SU-DHL-6 (cell line): Measurements from ENCODE around the gene NACAD.

Experiments
- H2AFZ ChIP-seq: fragments of 200-600 bp; sonication (generic); 2 replicates; pipeline ENCODE4 v1.6.1; 2014; ENCODE audit warnings: low read depth, mild to moderate bottlenecking, moderate library complexity, mixed read lengths, antibody characterized with exemption, low read length; ENCODE audit not compliant: severe bottlenecking
- H3F3A ChIP-seq: fragments of 200-600 bp; shearing (Covaris generic); 2 replicates; pipeline ENCODE4 v1.6.0; 2016; ENCODE audit warnings: antibody characterized with exemption, mild to moderate bottlenecking; ENCODE audit not compliant: insufficient read depth
- H3K27ac ChIP-seq: fragments of 200-600 bp; sonication (generic); 2 replicates; pipeline ENCODE4 v1.5.1; 2016; ENCODE audit warnings: low read depth, mild to moderate bottlenecking, low read length, moderate library complexity, mixed read lengths
- H3K27me3 ChIP-seq: fragments of 200-600 bp; sonication (generic), shearing (Covaris generic); 2 replicates; pipeline ENCODE4 v1.6.0; 2014; ENCODE audit warnings: mild to moderate bottlenecking, low read length
- H3K36me3 ChIP-seq: fragments of 200-600 bp; sonication (generic); 2 replicates; pipeline ENCODE4 v1.6.1; 2014; ENCODE audit warnings: mild to moderate bottlenecking, low read length, mixed read lengths
- H3K4me2 ChIP-seq: fragments of 300-600, 200-600 bp; shearing (Covaris generic), sonication (generic); 2 replicates; pipeline ENCODE4 v1.6.0; 2014; ENCODE audit warnings: low read length, low read depth, mild to moderate bottlenecking; ENCODE audit not compliant: poor library complexity, severe bottlenecking
- H3K4me3 ChIP-seq: fragments of 200-600 bp; sonication (generic); 2 replicates; pipeline ENCODE4 v1.5.1; 2014; ENCODE audit warnings: antibody characterized with exemption, low read length, mild to moderate bottlenecking, mixed read lengths; ENCODE audit not compliant: insufficient read depth, poor library complexity, severe bottlenecking
- H3K79me2 ChIP-seq: fragments of 200-600 bp; sonication (generic); 2 replicates; pipeline ENCODE4 v1.6.1; 2014; ENCODE audit warnings: mild to moderate bottlenecking, low read length, moderate library complexity; ENCODE audit not compliant: insufficient read depth
- H3K9ac ChIP-seq: fragments of 200-600 bp; sonication (generic); 2 replicates; pipeline ENCODE4 v1.7.0; 2014; ENCODE audit warnings: mild to moderate bottlenecking, low read length
- H3K9me2 ChIP-seq: fragments of 200-600 bp; sonication (generic); replicated peaks from 2 replicates; pipeline ENCODE4 v1.6.1; 2014; ENCODE audit warnings: low read length; ENCODE audit not compliant: insufficient read depth
- H3K9me3 ChIP-seq: fragments of 200-600 bp; sonication (generic); 2 replicates; pipeline ENCODE4 v1.6.1; 2014; ENCODE audit warnings: low read length, mixed read lengths; ENCODE audit not compliant: insufficient read depth
- H4K20me1 ChIP-seq: fragments of 200-600 bp; sonication (generic); 2 replicates; pipeline ENCODE4 v1.6.1; 2014; ENCODE audit warnings: low read depth, mild to moderate bottlenecking, antibody characterized with exemption, low read length, moderate library complexity, mixed read lengths
- CTCF ChIP-seq: fragments of 200-600 bp; sonication (generic); IDR thresholded peaks from one replicate; pipeline ENCODE4 v1.5.1; 2017; ENCODE audit warnings: antibody characterized with exemption, mild to moderate bottlenecking, low read length, moderate library complexity; ENCODE audit not compliant: insufficient read depth, poor library complexity, severe bottlenecking
- EZH2phosphoT487 ChIP-seq: fragments of 200-600 bp; sonication (generic), shearing (Covaris generic); conservative IDR thresholded peaks from 2 replicates; pipeline ENCODE4 v1.6.1; 2018; ENCODE audit warnings: mild to moderate bottlenecking, antibody characterized with exemption, low read length, moderate library complexity, mixed read lengths

The NACAD gene

GRCh38 chr7:45037876-45038275 lies 50.9 kb downstream of the NACAD start:
- Histone ChIP-seq H3K36me3 (peaks cover 38% of the 10 kb centered on the region), H3K4me2 (no peak overlapping the region), H3K9me2 (no peaks in the 10 kb centered on the region), H2AFZ (no peak overlapping the region), H3K4me3 (no peak overlapping the region), H3K9me3 (no peaks in the 10 kb centered on the region), H4K20me1 (peaks cover 41% of the 10 kb centered on the region), H3K27ac (no peak overlapping the region), H3K9ac (no peak overlapping the region), H3K27me3 (no peaks in the 10 kb centered on the region), H3F3A (no peaks in the 10 kb centered on the region), H3K79me2 (peaks cover 77% of the 10 kb centered on the region)
- TF ChIP-seq EZH2phosphoT487 (no peak), CTCF (no peak)

- Histone ChIP-seq H3F3A (no peaks in the 10 kb centered on the region), H3K27ac (no peak overlapping the region), H2AFZ (no peak overlapping the region), H3K9me3 (no peaks in the 10 kb centered on the region), H3K9ac (no peak overlapping the region), H4K20me1 (peaks cover 41% of the 10 kb centered on the region), H3K9me2 (no peaks in the 10 kb centered on the region), H3K27me3 (no peaks in the 10 kb centered on the region), H3K79me2 (peaks cover 88% of the 10 kb centered on the region), H3K36me3 (peaks cover 37% of the 10 kb centered on the region), H3K4me3 (no peak overlapping the region), H3K4me2 (no peak overlapping the region)
- no peak for TF ChIP-seq EZH2phosphoT487
- TF ChIP-seq CTCF = no peak
Measured at GRCh38 chr7:45036796-45037195, 52.0 kb downstream of the NACAD start.

- no peak for TF ChIP-seq EZH2phosphoT487
- TF ChIP-seq CTCF = no peak
- H3K9ac ChIP-seq = no peak overlapping the region
- no peak overlapping the region for H3K27ac ChIP-seq
- no peaks in the 10 kb centered on the region for H3K9me2 ChIP-seq
- H3F3A ChIP-seq = no peaks in the 10 kb centered on the region
- H3K9me3 ChIP-seq = no peaks in the 10 kb centered on the region
- no peak overlapping the region for H3K4me3 ChIP-seq
- H2AFZ ChIP-seq = no peak overlapping the region
- peaks cover 34% of the 10 kb centered on the region for H3K36me3 ChIP-seq
- H3K79me2 ChIP-seq = peaks cover 88% of the 10 kb centered on the region
- peaks cover 41% of the 10 kb centered on the region for H4K20me1 ChIP-seq
- H3K4me2 ChIP-seq = no peak overlapping the region
- H3K27me3 ChIP-seq = no peaks in the 10 kb centered on the region
Measured at GRCh38 chr7:45036317-45036716, 52.5 kb downstream of the NACAD start.
